Heart right ventricle (tissue), 16 donors: Measurements from ENCODE around the gene TYMS. TPM values are rescaled to one million over a fixed set of nuclear protein-coding genes. Genes with fewer than 3 reads are reported as not detected.

Source experiments
- ATAC-seq, 8 donors: fragments of 200-7000 bp; cut with Tn5 transposase; one replicate each; pipeline ENCODE4 v1.9.1; 2020; ENCODE audit warnings: mild to moderate bottlenecking in 8 of 8, moderate library complexity in 8 of 8, moderate number of reproducible peaks in 1 of 8
- DNase-seq, 2 donors: peaks; one replicate each; pipeline ENCODE4 v3.0.0-alpha.2; 2020
- H3K27ac ChIP-seq, 10 donors: fragments of 200-600 bp; sonication (generic) in 2 of 10; one replicate each; pipeline versions ENCODE4 v1.5.0 to v1.8.0; 2020 to 2022; ENCODE audit warnings: mild to moderate bottlenecking in 3 of 10
- H3K27me3 ChIP-seq, 7 donors: fragments of 200-600 bp; one replicate each; pipeline ENCODE4 v1.8.0; 2021 to 2022; ENCODE audit warnings: mild to moderate bottlenecking in 2 of 7
- H3K36me3 ChIP-seq, 9 donors: fragments of 200-600 bp; sonication (generic) in 1 of 9; one replicate each; pipeline versions ENCODE4 v1.5.0 to v1.8.0; 2020 to 2022; ENCODE audit warnings: mild to moderate bottlenecking in 2 of 9
- H3K4me1 ChIP-seq, 9 donors: fragments of 200-600 bp; sonication (generic) in 1 of 9; one replicate each; pipeline versions ENCODE4 v1.5.0 to v1.8.0; 2020 to 2022; ENCODE audit warnings: mild to moderate bottlenecking in 4 of 9
- H3K4me3 ChIP-seq, 10 donors: fragments of 200-600 bp; sonication (generic) in 2 of 10; one replicate each; pipeline versions ENCODE4 v1.5.0 to v1.8.0; 2020 to 2022; ENCODE audit warnings: mild to moderate bottlenecking in 7 of 10, moderate library complexity in 2 of 10
- H3K9me3 ChIP-seq, 11 donors: fragments of 200-600 bp in 10 of 11; sonication (generic) in 2 of 11; one replicate each; pipeline versions ENCODE4 v1.5.0 to v1.8.0; 2013 to 2022; ENCODE audit warnings: mild to moderate bottlenecking in 2 of 11, control low read depth in 1 of 11, moderate library complexity in 1 of 11
- WGBS, 2 donors: extraction: QIAGEN DNeasy Blood & Tissue Kit; methylation state at CpG; one replicate each; pipeline ENCODE4 v1.1.7; 2013; ENCODE audit warnings: inconsistent platforms in 1 of 2; 5-methylcytosine and 5-hydroxymethylcytosine counted together
- intact Hi-C, 10 donors: fragments of 100-400 bp; cut with DNase I; formaldehyde crosslinking; loops; one replicate each; pipeline versions ENCODE4 v1.11.1 to v1.14.2; 2022
- polyA plus RNA-seq, 2 donors: library from polyadenylated mRNA; stranded (reverse); fragments of 200-250 nt; gene quantifications; one replicate each; pipeline ENCODE4 v1.2.3, GENCODE V29; 2013
- total RNA-seq, 10 donors: library from RNA; stranded (reverse); fragmentation: NEBNext Ultra II Directional in 3 of 10; extraction: Animal tissue kit (Norgen Biotek cat#: 25700) in 3 of 10; gene quantifications; one replicate each; pipeline versions ENCODE4 v1.2.1 to v1.2.4, GENCODE V29; 2021 to 2023
- TF ChIP-seq, protein P1 (sequence below), 9 donors: fragments of 200-600 bp; sonication (generic) in 2 of 9; IDR thresholded peaks; one replicate each; pipeline versions ENCODE4 v1.5.0 to v1.8.0; 2021 to 2022; ENCODE audit warnings: antibody characterized with exemption in 9 of 9, mild to moderate bottlenecking in 5 of 9, moderate library complexity in 1 of 9
- donor health status: Arrhythmogenic right ventricular cardiomyopathy.
- donor health status: ischemic (EF 13 %, LVEDD 7.1; RV severe dilation, severe dysfunction).
- donor health status: healthy with polysubstance abuse.
- donor health status: DM: no; HTN: yes; CAD: no.
- donor health status: DM: no; HTN: no; CAD: no.
- donor health status: ischemic (EF 25% LVEDD 6.9; RV normal size, moderate dysfunction).
- donor health status: ischemic (EF 25% LVEDD 5.7; RV mildly dilated, moderate dysfunction).
- donor health status: healthy.
- donor health status: DM: yes; HTN: yes; CAD: no.
- donor health status: Ischemic cardiomyopathy.
- donor health status: ischemic (EF 35%, LVEDD 5.7; RV mildly dilated, moderate dysfunction).
- donor health status: nonischemic (EF 11% LVEDD 7.7; RV severe dilation, severe dysfunction).
- donor health status: DM: yes; HTN: yes; CAD: no.
- donor health status: PGD.
- donor health status: ischemic (EF 29% LVEDD 5.4; RV normal size, mild dysfunction).
- donor health status: nonischemic (EF 23%, LVEDD 6.1; RV moderate dilation, normal function).

TYMS gene
- total and polyA plus RNA-seq, 12 donors, result 0.80 to 16.7 (median 1.8) TPM

DNA sequence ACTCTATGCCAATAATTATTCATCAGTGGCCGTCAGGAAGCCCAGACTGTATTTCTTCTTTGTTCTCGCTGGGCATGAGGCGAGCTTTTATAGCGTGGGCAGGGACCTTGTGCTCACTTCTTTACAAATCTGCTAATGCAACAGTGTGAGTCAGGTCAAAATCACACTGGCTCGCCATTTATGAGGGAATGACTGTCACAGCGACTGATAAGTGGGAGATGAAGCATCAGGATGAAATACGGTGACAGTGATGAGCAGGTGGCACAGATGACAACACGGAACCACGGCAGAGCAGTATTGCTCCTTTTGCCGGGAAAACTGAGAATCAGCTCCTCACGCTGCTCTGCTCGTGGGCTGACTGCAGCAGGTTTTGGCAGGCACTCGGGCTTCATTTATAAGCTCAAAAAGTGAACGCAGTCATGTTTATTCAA is 20.5 kb downstream of the TYMS start:
- Histone ChIP-seq H3K27ac (no peak overlapping the region), H3K4me3 (no peak overlapping the region), H3K9me3 (no peaks in the 10 kb centered on the region), H3K36me3 (peaks cover 0 to 93% (median 9%) of the 10 kb centered on the region in 9 donors), H3K4me1 (peaks cover 0 to 7% (median 0%) of the 10 kb centered on the region in 9 donors), H3K27me3 (no peaks in the 10 kb centered on the region)
- DNase-seq (no peak), ATAC-seq (no peak)
- intact Hi-C loops, result no loop called here
- 89 to 90% methylated on average over 14 of the region's 14 CpGs for WGBS, 2 donors
- TF ChIP-seq, protein P1, sequence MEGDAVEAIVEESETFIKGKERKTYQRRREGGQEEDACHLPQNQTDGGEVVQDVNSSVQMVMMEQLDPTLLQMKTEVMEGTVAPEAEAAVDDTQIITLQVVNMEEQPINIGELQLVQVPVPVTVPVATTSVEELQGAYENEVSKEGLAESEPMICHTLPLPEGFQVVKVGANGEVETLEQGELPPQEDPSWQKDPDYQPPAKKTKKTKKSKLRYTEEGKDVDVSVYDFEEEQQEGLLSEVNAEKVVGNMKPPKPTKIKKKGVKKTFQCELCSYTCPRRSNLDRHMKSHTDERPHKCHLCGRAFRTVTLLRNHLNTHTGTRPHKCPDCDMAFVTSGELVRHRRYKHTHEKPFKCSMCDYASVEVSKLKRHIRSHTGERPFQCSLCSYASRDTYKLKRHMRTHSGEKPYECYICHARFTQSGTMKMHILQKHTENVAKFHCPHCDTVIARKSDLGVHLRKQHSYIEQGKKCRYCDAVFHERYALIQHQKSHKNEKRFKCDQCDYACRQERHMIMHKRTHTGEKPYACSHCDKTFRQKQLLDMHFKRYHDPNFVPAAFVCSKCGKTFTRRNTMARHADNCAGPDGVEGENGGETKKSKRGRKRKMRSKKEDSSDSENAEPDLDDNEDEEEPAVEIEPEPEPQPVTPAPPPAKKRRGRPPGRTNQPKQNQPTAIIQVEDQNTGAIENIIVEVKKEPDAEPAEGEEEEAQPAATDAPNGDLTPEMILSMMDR (IDR thresholded peaks at IDR 0.05), result no peak

DNA sequence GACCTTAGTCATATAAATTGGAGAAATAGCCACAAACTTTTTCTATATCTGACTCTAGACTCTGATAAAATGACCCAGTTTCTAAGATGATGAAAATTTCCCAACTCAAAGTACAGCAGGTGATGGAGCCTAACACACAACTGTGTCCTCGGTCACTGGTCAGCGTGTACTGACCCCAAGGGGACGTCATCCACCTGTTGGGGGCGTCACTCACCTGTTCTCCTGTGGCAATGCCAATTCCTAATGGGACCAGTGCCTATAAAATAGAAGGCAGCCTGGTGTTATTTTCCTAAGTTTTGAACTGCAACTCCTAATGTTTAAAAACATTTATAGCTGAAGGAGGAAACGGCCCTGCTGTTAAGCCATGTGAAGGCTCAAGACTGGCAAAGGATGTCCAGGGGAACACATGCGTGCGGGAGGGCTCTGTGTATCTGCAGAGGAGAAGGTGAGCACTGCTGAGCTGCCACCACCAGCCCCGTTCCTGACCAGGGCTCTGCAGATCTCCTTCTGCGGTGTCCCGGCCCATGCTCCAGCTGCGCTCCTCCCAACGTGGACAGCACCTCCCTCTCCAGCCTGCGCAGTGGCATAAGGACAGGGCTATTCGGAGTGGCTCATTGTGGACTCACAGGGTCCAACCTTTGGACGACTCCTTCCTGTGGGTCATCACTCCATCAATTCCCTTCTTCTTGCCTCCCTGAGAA is 21.2 kb downstream of the TYMS start:
- Histone ChIP-seq H3K27ac (no peak overlapping the region), H3K4me1 (peaks cover 0 to 4% (median 0%) of the 10 kb centered on the region in 9 donors), H3K36me3 (peaks cover 0 to 93% (median 7%) of the 10 kb centered on the region in 9 donors), H3K9me3 (no peaks in the 10 kb centered on the region), H3K27me3 (no peaks in the 10 kb centered on the region), H3K4me3 (no peak overlapping the region)
- WGBS, 2 donors, result 92% methylated on average over 15 of the region's 15 CpGs
- intact Hi-C loops, result no loop called here
- TF ChIP-seq, protein P1 (IDR thresholded peaks at IDR 0.05), result no peak
- ATAC-seq (no peak), DNase-seq (no peak)

DNA sequence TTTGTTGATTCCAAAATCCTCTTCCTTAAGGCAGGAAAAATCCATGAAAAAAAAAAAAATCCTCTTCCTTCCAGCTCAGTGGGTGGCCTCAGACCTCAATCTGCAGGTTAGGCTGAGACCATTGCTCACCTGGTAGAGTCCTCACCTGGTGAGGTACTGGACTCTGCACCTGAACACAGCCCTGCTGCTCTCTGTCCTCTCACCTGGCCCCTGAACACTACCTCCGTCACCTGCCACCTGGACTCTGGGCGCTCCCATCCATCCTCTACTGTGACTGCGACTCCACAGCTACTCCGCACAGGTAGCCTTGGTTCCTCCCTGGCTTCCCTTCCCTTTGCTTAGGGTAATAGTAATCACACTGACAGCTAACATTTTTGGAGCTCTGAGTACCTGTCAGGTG is 22.1 kb downstream of the TYMS start:
- no peaks in the 10 kb centered on the region for H3K9me3 ChIP-seq
- no peaks in the 10 kb centered on the region for H3K27me3 ChIP-seq
- no peak overlapping the region for H3K27ac ChIP-seq
- TF ChIP-seq, protein P1 (IDR thresholded peaks at IDR 0.05), result no peak
- whole genome bisulfite sequencing, 2 donors, result 97 to 99% methylated on average over 4 of the region's 4 CpGs
- H3K36me3 ChIP-seq, result peaks cover 0 to 90% (median 7%) of the 10 kb centered on the region in 9 donors
- ATAC-seq (no peak), DNase-seq (no peak)
- no peak overlapping the region for H3K4me3 ChIP-seq
- intact Hi-C loops, result no loop called here
- no peaks in the 10 kb centered on the region for H3K4me1 ChIP-seq

DNA sequence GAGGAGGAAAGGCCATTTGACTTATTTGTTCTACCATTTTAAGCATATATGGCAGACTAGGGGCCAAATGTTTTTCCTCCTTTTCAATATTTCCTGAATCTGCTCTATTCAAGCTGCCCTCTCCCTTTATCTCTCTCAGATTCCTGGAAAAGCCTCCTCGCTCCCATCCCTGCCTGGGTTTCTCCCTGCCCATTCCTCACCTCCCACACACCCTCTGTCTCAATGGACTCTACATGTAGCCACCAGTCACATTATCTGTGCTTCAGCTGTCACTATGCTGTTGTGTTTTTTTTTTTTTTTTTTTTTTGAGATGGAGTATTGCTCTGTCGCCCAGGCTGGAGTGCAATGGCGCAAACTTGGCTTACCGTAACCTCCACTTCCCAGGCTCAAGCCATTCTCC is 22.9 kb downstream of the TYMS start:
- Histone ChIP-seq H3K9me3 (no peaks in the 10 kb centered on the region), H3K27me3 (no peaks in the 10 kb centered on the region), H3K4me3 (no peak overlapping the region), H3K4me1 (no peaks in the 10 kb centered on the region), H3K27ac (no peak overlapping the region), H3K36me3 (peaks cover 0 to 86% (median 7%) of the 10 kb centered on the region in 9 donors)
- no peak for DNase-seq
- WGBS, 2 donors, result 97 to 98% methylated on average over 4 of the region's 4 CpGs
- intact Hi-C loops, result no loop called here
- no peak for ATAC-seq
- TF ChIP-seq, protein P1 (IDR thresholded peaks at IDR 0.05), result no peak
